Spleen (tissue), 11 donors: Measurements from ENCODE around the gene MGA. TPM values are rescaled to one million over a fixed set of nuclear protein-coding genes. Genes with fewer than 3 reads are reported as not detected.

Source experiments
- DNase-seq: peaks from one replicate; pipeline ENCODE4 v3.0.0-alpha.2; 2020
- H3K27ac ChIP-seq, 8 donors: fragments of 200-600 bp; sonication (generic) in 7 of 8; 1 replicate in 4 of 8; 2 replicates in 4 of 8; pipeline versions ENCODE4 v1.5.0 to v1.8.0; 2016 to 2021; ENCODE audit warnings: inconsistent platforms in 4 of 8, mild to moderate bottlenecking in 4 of 8, moderate library complexity in 1 of 8
- H3K27me3 ChIP-seq, 7 donors: fragments of 200-600 bp; sonication (generic) in 6 of 7; replicated peaks in 1 of 7; 1 replicate in 4 of 7; 2 replicates in 3 of 7; pipeline versions ENCODE4 v1.5.0 to v1.8.0; 2016 to 2021; ENCODE audit warnings: inconsistent platforms in 3 of 7, mild to moderate bottlenecking in 1 of 7
- H3K36me3 ChIP-seq, 6 donors: fragments of 200-600 bp; sonication (generic) in 5 of 6; 1 replicate in 4 of 6; 2 replicates in 2 of 6; pipeline versions ENCODE4 v1.5.0 to v1.8.0; 2016 to 2021; ENCODE audit warnings: inconsistent platforms in 2 of 6
- H3K4me1 ChIP-seq, 6 donors: fragments of 200-600 bp; sonication (generic) in 5 of 6; 1 replicate in 3 of 6; 2 replicates in 3 of 6; pipeline versions ENCODE4 v1.5.0 to v1.8.0; 2016 to 2021; ENCODE audit warnings: inconsistent platforms in 3 of 6
- H3K4me3 ChIP-seq, 8 donors: fragments of 200-600 bp; sonication (generic) in 7 of 8; 1 replicate in 4 of 8; 2 replicates in 4 of 8; pipeline versions ENCODE4 v1.5.0 to v1.8.0; 2016 to 2021; ENCODE audit warnings: inconsistent platforms in 4 of 8, mild to moderate bottlenecking in 4 of 8, moderate library complexity in 2 of 8
- H3K9me3 ChIP-seq, 8 donors: fragments of 200-600 bp; sonication (generic) in 7 of 8; 1 replicate in 4 of 8; 2 replicates in 4 of 8; pipeline versions ENCODE4 v1.5.0 to v1.8.0; 2016 to 2021; ENCODE audit warnings: inconsistent platforms in 4 of 8
- POLR2A ChIP-seq, 3 donors: fragments of 450-650 bp; IDR thresholded peaks; one replicate each; pipeline ENCODE4 v1.5.1; 2017; ENCODE audit warnings: antibody characterized with exemption in 3 of 3, mild to moderate bottlenecking in 1 of 3
- POLR2AphosphoS5 ChIP-seq, 3 donors: sonication (generic); formaldehyde crosslinking; IDR thresholded peaks; one replicate each; pipeline ENCODE4 v1.5.1; 2017; ENCODE audit warnings: antibody characterized with exemption in 3 of 3
- WGBS, 5 donors: extraction: QIAGEN DNeasy Blood & Tissue Kit in 3 of 5; methylation state at CpG; one replicate each; pipeline versions ENCODE4 v1.1.5 to v1.1.7; 2013 to 2018; 5-methylcytosine and 5-hydroxymethylcytosine counted together
- intact Hi-C: fragments of 100-400 bp; cut with DNase I; formaldehyde crosslinking; loops from one replicate; pipeline ENCODE4 v1.15.0; 2023; ENCODE audit warnings: low total_unique reads
- polyA plus RNA-seq, 3 donors: library from polyadenylated mRNA; stranded (reverse); fragments of 200-250 nt; gene quantifications; one replicate each; pipeline ENCODE4 v1.2.1, GENCODE V29; 2013
- total RNA-seq, 7 donors: library from RNA; depleted of rRNA in 3 of 7; stranded (reverse); fragments of >200 nt in 3 of 7; fragmentation: NEBNext Ultra II Directional in 4 of 7; extraction: Animal tissue kit (Norgen Biotek cat#: 25700) in 4 of 7; gene quantifications; one replicate each; pipeline versions ENCODE4 v1.1.0 to v1.2.1, GENCODE V29; 2016 to 2021
- TF ChIP-seq, protein P1 (sequence below), 11 experiments: fragments of 200-600 bp in 7 of 11; fragments of 450-650 bp in 4 of 11; sonication (generic) in 4 of 11; IDR thresholded peaks in 8 of 11; conservative IDR thresholded peaks in 3 of 11; 1 replicate in 7 of 11; 2 replicates in 4 of 11; pipeline versions ENCODE4 v1.4.0 to v1.8.0; 2016 to 2021; ENCODE audit warnings: antibody characterized with exemption in 11 of 11, inconsistent platforms in 4 of 11, mild to moderate bottlenecking in 1 of 11
- donor health status: healthy with polysubstance abuse.
- donor health status: DM: no; HTN: no; CAD: no; lungs with moderate emphysema.
- donor health status: DM: no; HTN: no; CAD: no.
- donor health status: Bipolar disorder and iron deficiency.
- donor health status: healthy.
- donor health status: DM: no; HTN: no; CAD: no.
- donor health status: DM: yes; HTN: yes; CAD: no.

MGA gene
- total and polyA plus RNA-seq, 10 donors, result 2.7 to 67.7 (median 51.7) TPM

DNA sequence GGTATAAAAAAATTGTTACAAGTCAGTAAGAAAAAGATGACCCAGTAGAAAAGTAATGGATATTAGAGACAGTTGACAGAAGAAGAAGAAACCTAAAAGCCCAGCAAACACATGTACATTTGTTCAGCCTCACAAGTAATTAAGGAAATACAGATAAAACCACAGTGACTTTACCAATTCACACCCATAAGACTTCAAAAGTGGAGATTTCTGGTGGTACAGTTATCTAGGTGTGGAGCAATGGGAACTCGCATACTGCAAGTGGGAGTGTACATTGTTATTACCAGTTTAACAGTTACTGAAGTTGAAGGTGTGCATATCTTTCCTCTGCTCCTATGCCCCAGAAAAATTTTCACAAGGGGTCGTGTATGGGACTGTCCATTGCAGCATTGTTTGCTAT, 96.0 kb downstream of the MGA start:
- Histone ChIP-seq H3K27ac (no peak overlapping the region), H3K4me3 (no peak overlapping the region), H3K9me3 (no peaks in the 10 kb centered on the region), H3K36me3 (peaks cover 2 to 92% (median 55%) of the 10 kb centered on the region in 6 donors), H3K27me3 (no peaks in the 10 kb centered on the region), H3K4me1 (no peaks in the 10 kb centered on the region)
- TF ChIP-seq POLR2AphosphoS5 (IDR thresholded peaks at IDR 0.05) (no peak), POLR2A (IDR thresholded peaks at IDR 0.05) (no peak)
- TF ChIP-seq, protein P1, sequence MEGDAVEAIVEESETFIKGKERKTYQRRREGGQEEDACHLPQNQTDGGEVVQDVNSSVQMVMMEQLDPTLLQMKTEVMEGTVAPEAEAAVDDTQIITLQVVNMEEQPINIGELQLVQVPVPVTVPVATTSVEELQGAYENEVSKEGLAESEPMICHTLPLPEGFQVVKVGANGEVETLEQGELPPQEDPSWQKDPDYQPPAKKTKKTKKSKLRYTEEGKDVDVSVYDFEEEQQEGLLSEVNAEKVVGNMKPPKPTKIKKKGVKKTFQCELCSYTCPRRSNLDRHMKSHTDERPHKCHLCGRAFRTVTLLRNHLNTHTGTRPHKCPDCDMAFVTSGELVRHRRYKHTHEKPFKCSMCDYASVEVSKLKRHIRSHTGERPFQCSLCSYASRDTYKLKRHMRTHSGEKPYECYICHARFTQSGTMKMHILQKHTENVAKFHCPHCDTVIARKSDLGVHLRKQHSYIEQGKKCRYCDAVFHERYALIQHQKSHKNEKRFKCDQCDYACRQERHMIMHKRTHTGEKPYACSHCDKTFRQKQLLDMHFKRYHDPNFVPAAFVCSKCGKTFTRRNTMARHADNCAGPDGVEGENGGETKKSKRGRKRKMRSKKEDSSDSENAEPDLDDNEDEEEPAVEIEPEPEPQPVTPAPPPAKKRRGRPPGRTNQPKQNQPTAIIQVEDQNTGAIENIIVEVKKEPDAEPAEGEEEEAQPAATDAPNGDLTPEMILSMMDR (IDR thresholded peaks at IDR 0.05 in 8 of 11, conservative IDR thresholded peaks at IDR 0.05 in 3 of 11), result no peak
- WGBS, 5 donors, result 75 to 88% (median 87%) methylated on average over 2 of the region's 2 CpGs
- intact Hi-C loops, result no loop called here
- no peak for DNase-seq

DNA sequence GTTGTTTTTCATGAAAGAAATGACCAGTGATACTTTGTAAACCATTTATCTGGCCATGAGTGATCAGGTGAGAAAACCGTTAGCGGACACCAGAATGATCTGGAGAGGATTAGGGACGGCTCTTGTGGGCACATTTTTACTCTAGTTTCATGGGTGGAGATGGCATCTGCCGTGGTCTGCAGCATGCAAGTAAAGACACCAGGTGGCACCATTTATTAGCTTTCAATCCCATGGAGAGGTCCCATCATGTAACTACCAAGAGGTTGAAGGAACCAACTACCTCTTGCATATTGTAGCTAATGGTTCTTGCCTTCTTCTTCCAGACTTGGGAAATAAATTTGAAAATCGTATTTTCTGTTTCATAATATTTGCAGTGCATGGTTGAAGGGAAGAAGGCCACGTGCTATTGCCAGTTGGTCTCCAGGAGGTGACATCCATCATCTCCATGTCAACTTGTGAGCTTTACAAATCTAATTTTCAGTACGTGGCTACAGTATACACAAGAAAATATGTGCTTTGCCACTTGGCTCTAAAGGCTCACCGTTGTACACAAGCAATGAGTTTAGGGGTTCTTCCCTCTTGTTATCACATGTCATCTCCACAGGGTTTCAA, 112.6 kb downstream of the MGA start:
- no peak for DNase-seq
- no peaks in the 10 kb centered on the region for H3K9me3 ChIP-seq
- peak overlapping the region in 1 of 8 donors; percentile 80 for H3K4me3 ChIP-seq
- intact Hi-C loops, result loop anchor here (2.0 to 5.0 kb wide), 2 partner anchors 38 to 129 kb away; no protein-coding TSS in a partner anchor
- H3K4me1 ChIP-seq, result peaks cover 23 to 50% (median 47%) of the 10 kb centered on the region in 6 donors
- peak overlapping the region in 6 of 8 donors; percentile 89 to 92 (median 90) for H3K27ac ChIP-seq
- WGBS, 5 donors, result 44 to 61% (median 48%) methylated on average over 8 of the region's 8 CpGs
- H3K36me3 ChIP-seq, result peaks cover 0 to 19% (median 7%) of the 10 kb centered on the region in 6 donors
- TF ChIP-seq, protein P1 (IDR thresholded peaks at IDR 0.05 in 8 of 11, conservative IDR thresholded peaks at IDR 0.05 in 3 of 11), result peak; percentile 71 to 90 (median 85)
- TF ChIP-seq POLR2AphosphoS5 (IDR thresholded peaks at IDR 0.05), result no peak
- no peaks in the 10 kb centered on the region for H3K27me3 ChIP-seq

DNA sequence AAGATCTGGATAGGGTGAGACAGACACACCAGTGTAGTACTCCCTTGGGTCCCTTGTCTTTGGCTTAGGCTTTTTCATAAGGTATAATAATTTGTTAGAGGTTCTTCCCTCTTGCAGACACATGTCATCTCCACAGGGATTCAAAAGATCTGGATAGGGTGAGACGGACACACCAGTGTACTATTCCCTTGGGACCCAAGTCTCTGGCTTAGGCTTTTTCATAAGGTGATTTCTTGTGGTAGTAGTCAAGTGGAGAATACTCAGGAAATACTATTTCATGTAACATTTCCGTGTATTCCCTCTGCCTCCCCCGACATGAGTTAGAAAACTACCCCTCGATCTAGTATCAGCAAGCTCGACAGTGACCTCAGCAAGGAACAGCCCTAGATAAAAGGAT, 113.1 kb downstream of the MGA start:
- no peaks in the 10 kb centered on the region for H3K27me3 ChIP-seq
- no peak for DNase-seq
- H3K4me3 ChIP-seq, result peak overlapping the region in 6 of 8 donors; percentile 66 to 82 (median 79)
- 21 to 34% (median 26%) methylated on average over 5 of the region's 5 CpGs for WGBS, 5 donors
- H3K36me3 ChIP-seq, result peaks cover 0 to 14% (median 5%) of the 10 kb centered on the region in 6 donors
- H3K4me1 ChIP-seq, result peaks cover 27 to 55% (median 50%) of the 10 kb centered on the region in 6 donors
- intact Hi-C loops, result loop anchor here (2.0 to 5.0 kb wide), 2 partner anchors 37 to 129 kb away; no protein-coding TSS in a partner anchor
- H3K9me3 ChIP-seq, result no peaks in the 10 kb centered on the region
- H3K27ac ChIP-seq, result peak overlapping the region in 7 of 8 donors; percentile 89 to 93 (median 91)
- TF ChIP-seq, protein P1 (IDR thresholded peaks at IDR 0.05 in 8 of 11, conservative IDR thresholded peaks at IDR 0.05 in 3 of 11), result no peak

DNA sequence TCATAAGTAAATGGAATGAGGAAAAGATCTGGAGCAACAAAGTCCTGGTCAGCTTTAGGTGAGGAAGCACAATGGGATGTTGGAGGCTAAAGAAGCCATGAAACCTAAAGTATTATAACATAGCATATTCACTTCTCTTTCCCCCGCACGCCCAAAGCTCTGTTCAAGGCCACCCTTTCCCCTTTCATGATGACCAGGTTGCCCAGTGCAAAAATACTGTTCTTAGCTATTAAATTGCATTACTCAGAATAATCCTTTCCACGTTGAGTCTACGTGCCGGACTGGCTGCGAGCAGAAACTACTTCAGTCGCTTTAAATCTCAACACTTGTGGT, 113.5 kb downstream of the MGA start:
- Histone ChIP-seq H3K9me3 (no peaks in the 10 kb centered on the region), H3K4me1 (peaks cover 30 to 58% (median 52%) of the 10 kb centered on the region in 6 donors), H3K27ac (peak overlapping the region; percentile 72 to 93 (median 90)), H3K27me3 (no peaks in the 10 kb centered on the region), H3K4me3 (peak overlapping the region; percentile 66 to 86 (median 80)), H3K36me3 (peaks cover 0 to 11% (median 2%) of the 10 kb centered on the region in 6 donors)
- intact Hi-C loops, result loop anchor here (2.0 to 5.0 kb wide), 2 partner anchors 37 to 129 kb away; no protein-coding TSS in a partner anchor
- no peak for DNase-seq
- 1 to 8% (median 4%) methylated on average over 7 of the region's 7 CpGs for WGBS, 5 donors
- TF ChIP-seq, protein P1 (IDR thresholded peaks at IDR 0.05 in 8 of 11, conservative IDR thresholded peaks at IDR 0.05 in 3 of 11), result no peak
- TF ChIP-seq POLR2A (IDR thresholded peaks at IDR 0.05), result no peak
- no peak for TF ChIP-seq POLR2AphosphoS5 (IDR thresholded peaks at IDR 0.05)
